ENCODE results near the gene PRTN3. TPM values are rescaled to one million over a fixed set of nuclear protein-coding genes. Genes with fewer than 3 reads are reported as not detected.

Gene PRTN3
- total RNA-seq, 1 donor from 2014 or later: not detected

Small RNA genes lying within 50 kb of the gene (microRNA-seq; reads per million reads assigned to microRNA genes)
- gene MIR3187 (not detected), gene MIR4745 (0.94 reads per million)

Other genes with a start within 250 kb of the PRTN3 start
- 54.3 TPM for gene POLRMT, start 207.5 kb upstream of the PRTN3 start, total RNA-seq
- gene FGF22, start 201.1 kb upstream of the PRTN3 start, total RNA-seq: not detected
- gene RNF126, start 177.8 kb upstream of the PRTN3 start, total RNA-seq: 25.5 TPM
- 56.1 TPM for gene FSTL3, start 164.6 kb upstream of the PRTN3 start, total RNA-seq
- gene PRSS57, start 145.5 kb upstream of the PRTN3 start, total RNA-seq: not detected
- gene PALM, start 132.1 kb upstream of the PRTN3 start, total RNA-seq: 26.8 TPM
- gene MISP, start 89.9 kb upstream of the PRTN3 start, total RNA-seq: not detected
- 55.6 TPM for gene PTBP1, start 43.5 kb upstream of the PRTN3 start, total RNA-seq
- not detected for gene PLPPR3, start 19.0 kb upstream of the PRTN3 start, total RNA-seq
- gene AZU1, start 13.2 kb upstream of the PRTN3 start, total RNA-seq: not detected
- 0.58 TPM for gene ELANE, start 11.3 kb downstream of the PRTN3 start, total RNA-seq
- 200 TPM for gene CFD, start 18.7 kb downstream of the PRTN3 start, total RNA-seq
- 19.4 TPM for gene MED16, start 52.2 kb downstream of the PRTN3 start, total RNA-seq
- not detected for gene RNU6-9, start 52.5 kb downstream of the PRTN3 start, total RNA-seq
- 21.6 TPM for gene R3HDM4, start 72.2 kb downstream of the PRTN3 start, total RNA-seq
- not detected for gene KISS1R, start 76.3 kb downstream of the PRTN3 start, total RNA-seq
- gene ARID3A, start 85.0 kb downstream of the PRTN3 start, total RNA-seq: 4.8 TPM
- 19.4 TPM for gene WDR18, start 143.3 kb downstream of the PRTN3 start, total RNA-seq
- gene GRIN3B, start 159.4 kb downstream of the PRTN3 start, total RNA-seq: not detected
- gene TMEM259, start 180.1 kb downstream of the PRTN3 start, total RNA-seq: 119 TPM
- not detected for gene RNU6-2, start 180.5 kb downstream of the PRTN3 start, total RNA-seq
- 45.6 TPM for gene CNN2, start 185.6 kb downstream of the PRTN3 start, total RNA-seq
- 9.3 TPM for gene ABCA7, start 199.1 kb downstream of the PRTN3 start, total RNA-seq
- 4.8 TPM for gene ARHGAP45, start 226.2 kb downstream of the PRTN3 start, total RNA-seq